Epithelial cell of prostate (primary cell): ENCODE data around the gene STUB1.

Experiments used
- DNase-seq: peaks from one replicate; pipeline ENCODE4 v3.0.0-alpha.2; 2011; ENCODE audit warnings: low read depth, low spot score
- H3K27ac ChIP-seq: fragments of 450-650 bp; 2 replicates; pipeline ENCODE4 v1.5.1; 2017; ENCODE audit warnings: mild to moderate bottlenecking

STUB1 gene

GRCh38 chr16:709566-710499 is 29.6 kb downstream of the STUB1 start:
- no peak overlapping the region for H3K27ac ChIP-seq
- no peak for DNase-seq

DNA sequence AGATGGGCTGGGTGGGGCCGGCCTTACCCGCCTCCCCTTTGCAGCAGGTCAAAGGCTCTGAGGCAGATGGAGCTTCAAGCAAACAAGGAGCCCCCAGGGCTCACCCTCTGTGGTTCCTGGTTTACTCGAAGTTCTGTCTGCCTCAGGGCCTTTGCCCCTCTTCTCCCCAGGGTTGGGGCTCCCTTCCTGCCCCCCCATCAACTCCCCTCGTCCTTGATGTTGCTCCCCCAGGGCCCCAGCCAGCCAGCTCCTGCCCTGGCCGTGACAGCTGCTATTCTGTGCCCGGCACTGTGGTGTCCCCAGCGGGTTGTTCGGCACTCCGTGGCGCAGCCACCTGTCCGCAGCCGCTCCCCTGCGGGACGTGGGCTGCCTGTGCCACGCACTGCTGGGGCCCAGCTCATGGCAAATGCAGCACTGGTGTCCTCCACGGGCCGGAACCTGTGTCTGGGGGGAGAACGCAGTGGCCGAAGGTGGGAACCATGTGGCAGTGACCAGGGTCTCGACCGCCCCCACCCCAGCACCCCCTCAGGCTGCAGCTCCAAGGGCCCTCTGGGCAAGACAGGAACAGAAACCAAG is 30.4 kb downstream of the STUB1 start:
- DNase-seq, result no peak
- H3K27ac ChIP-seq, result no peak overlapping the region

DNA sequence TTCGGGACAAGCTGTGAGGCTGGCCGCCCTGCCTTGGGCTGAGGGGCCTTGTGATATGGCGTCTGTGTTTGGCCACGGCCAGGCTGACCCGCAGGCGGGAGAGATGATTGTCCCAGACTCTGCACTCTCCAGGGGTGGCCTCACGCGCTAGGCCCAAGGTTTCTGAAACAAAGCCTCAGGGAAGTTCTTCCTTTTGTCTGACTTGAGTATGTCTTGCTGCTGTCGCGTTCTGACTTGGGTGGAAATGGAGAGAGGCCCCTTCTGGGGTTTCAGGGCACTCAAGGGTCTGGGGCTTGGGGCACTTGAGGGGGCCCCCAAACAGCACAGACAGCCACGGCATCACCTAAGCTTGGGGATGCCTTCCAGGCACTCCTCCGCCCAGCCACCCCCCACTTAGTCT is 30.9 kb downstream of the STUB1 start:
- H3K27ac ChIP-seq, result no peak overlapping the region
- DNase-seq, result no peak

- peak overlapping the region; percentile 60 for H3K27ac ChIP-seq
- DNase-seq, result no peak
Observed at GRCh38 chr16:711548-712320, 31.5 kb downstream of the STUB1 start.

DNA sequence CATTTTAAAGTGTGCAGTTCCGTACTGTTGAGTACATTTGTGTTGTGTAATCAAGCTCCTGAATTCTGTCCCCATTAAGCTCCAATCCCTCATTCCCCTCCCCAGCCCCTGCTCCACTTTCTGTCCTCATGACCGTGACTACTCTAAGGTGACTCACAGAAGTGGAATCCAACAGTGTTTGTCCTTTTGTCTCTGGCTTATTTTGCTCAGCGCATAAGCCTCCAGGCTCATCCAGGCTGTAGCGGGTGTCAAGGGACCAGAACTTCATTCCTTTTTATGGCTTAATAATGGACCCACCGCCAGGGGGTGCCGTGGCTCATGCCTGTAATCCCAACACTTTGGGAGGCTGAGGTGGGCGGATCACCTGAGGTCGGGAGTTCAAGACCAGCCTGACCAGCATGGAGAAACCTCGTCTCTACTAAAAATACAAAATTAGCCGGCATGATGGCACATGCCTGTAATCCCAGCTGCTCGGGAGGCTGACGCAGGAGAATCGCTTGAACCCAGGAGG is 32.6 kb downstream of the STUB1 start:
- H3K27ac ChIP-seq, result peak overlapping the region; percentile 60
- DNase-seq, result peak; percentile 83

DNA sequence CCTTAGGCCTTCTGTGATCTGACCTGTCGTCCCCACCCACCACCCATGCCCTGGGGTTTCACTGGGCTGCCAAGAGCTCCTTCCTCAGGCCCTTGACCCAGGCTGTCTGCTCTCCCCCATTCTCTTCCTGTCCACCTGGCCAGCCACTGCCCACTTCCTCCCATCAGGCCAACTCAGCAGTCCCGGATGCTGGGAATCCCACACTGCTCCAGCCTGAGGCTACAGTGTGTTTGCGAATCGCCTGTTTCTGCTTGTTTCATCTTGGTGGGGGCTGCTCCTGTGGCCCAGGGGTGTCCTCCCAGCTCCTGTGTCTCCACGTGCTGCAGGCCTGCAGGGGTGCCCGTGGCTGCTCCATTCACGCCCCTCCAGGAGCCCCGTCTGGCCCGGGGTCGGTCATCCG is 33.9 kb downstream of the STUB1 start:
- no peak for DNase-seq
- H3K27ac ChIP-seq, result peak overlapping the region; percentile 60

DNA sequence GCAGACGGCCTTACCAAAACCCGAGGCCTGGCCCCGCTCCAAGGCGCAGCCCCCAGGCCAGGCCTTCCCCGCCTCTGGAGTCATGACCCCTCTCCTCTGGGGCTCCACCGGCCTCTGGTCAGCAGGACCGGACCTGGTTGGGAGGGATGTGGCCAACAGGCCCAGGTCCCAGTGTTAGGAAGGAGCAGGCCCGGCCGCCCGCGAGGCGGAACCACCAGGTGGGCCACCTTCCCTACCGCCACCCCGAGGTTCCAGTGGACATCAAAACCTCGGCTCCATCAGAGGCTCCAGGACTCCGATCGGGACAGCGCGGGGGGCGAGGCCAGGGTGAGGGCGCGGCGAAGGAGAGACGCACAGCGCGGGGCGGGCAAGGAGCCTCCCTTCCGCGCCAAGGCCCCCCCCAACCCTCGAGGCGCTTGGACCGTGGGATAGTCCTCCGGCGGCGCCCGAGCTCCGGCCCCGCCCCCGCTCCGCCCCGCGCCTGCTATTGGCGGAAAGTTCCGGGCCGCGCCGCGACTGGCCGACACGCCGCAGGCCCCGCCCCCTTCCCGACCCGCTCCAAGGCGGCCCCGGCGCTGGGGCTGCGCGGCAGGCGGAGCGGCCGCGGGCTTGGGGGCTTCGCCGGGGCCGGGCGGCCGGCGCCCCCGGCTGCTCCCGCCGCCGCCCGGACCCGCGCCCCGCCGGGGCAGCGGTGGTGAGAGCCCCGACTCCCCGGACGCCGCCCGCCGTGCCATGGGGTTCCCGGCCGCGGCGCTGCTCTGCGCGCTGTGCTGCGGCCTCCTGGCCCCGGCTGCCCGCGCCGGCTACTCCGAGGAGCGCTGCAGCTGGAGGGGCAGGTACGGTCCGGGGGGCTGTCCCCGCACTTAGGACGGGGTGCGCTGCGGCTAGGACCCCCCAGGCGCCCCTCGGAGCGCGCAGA is 34.6 kb downstream of the STUB1 start, which contains the start of gene METRN:
Gene METRN (plus strand): TSS at position 561 of the 919 bp plus-strand sequence. CDS start 172 bp downstream, at position 733.
- peak within 1 kb of the TSS; percentile 60 for H3K27ac ChIP-seq

GRCh38 chr16:715477-716199 is 35.4 kb downstream of the STUB1 start:
- H3K27ac ChIP-seq, result peak overlapping the region; percentile 60
- no peak for DNase-seq

More for the DNA sequence above, 34.6 kb downstream of the STUB1 start, which contains the start of gene METRN:
- DNase-seq, result no peak

GRCh38 chr16:716200-716568 is 36.0 kb downstream of the STUB1 start:
- H3K27ac ChIP-seq, result no peak overlapping the region
- no peak for DNase-seq

GRCh38 chr16:716768-717325 is 36.6 kb downstream of the STUB1 start:
- H3K27ac ChIP-seq, result no peak overlapping the region
- no peak for DNase-seq

DNA sequence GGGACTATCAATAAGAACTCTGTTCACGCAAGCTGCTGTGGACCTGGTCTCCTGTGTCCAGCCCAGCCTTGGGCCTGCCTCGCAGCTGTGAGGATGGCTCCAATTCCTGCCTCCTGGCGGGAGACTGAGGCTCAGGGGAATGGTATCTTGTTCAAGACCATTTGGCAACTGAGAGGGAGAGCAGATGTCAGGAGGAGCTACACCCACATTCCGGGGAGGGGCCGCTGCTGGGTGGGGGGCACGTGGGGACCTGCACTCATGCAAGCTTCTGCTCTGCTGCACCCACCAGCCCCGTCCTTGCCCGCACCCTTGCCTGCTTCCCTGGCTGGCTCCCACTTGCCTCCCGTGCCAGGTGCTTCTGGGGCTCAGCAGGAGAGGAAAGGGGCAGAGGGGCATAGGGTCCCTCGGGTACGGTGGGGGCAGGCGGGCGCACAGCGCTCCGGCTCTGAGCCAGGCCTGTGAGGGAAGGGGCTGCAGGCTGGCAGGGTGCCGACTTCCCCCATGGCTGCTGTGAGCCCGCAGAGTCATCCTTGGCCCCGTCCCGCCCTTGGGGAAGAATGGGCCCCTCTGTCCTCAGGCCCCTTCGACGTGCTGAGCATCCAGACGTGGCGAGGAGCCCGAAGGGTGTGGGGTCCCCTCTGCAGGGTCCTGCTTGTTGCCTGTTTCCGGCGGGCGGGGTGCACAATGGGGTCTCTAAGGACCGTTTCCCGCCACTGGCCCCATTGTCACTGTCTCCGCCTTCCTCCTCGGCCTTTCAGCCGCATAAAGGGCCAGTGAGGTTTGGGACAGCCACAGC is 37.4 kb downstream of the STUB1 start:
- H3K27ac ChIP-seq, result no peak overlapping the region
- no peak for DNase-seq

GRCh38 chr16:718389-718788 is 38.2 kb downstream of the STUB1 start:
- DNase-seq, result no peak
- no peak overlapping the region for H3K27ac ChIP-seq

DNA sequence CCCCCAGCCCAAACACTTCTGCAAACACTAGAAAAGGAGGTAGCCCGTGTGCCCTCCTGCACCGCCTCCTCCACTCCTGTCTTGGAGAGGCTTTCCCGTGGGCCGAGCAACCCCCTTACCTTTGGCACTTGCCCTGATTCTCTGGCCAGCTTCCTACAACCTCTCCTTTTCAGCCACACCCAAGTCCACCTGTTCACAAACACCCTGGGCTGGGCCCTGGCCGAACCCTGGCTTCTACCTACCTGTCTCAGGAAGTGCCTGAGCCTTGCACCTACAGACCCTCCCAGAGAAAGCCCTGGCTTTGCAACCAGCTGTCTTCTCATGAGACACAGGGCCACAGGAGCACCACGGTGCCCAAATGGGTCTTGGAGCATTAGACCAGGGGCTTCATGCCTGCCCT is 38.7 kb downstream of the STUB1 start:
- H3K27ac ChIP-seq, result no peak overlapping the region
- no peak for DNase-seq

GRCh38 chr16:719815-720446 is 39.7 kb downstream of the STUB1 start:
- DNase-seq, result no peak
- H3K27ac ChIP-seq, result peak overlapping the region; percentile 78

DNA sequence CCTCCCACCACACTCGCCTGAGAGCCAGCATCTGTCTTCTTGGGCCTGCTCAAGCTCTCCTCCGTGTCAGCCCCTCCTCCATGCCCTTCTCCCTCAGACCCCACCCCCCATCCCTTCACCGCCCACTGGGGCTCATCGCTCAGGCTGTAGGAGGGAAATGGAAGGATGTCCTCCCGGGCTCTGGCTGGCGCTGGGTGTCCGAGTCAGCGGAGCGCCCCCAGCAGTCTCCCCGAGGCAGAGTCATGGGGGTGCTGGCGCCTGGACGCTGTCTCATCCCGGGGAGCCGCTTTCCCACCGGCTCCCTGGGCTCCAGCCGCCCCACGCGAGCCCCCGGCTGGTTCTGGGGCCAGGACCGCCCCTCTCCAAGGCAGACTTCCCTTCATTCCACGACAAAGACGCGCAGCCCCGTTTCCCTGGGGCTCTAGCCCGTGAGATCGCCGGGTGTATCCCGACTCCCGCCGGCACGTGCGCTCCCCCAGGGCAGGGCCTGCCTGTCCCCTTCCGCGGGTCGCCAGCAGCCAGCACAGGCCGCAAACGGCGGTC is 40.3 kb downstream of the STUB1 start:
- no peak for DNase-seq

GRCh38 chr16:720990-721764 is 41.0 kb downstream of the STUB1 start, which contains the start of gene ANTKMT:
Gene ANTKMT, plus strand, starts transcription at chr16:721146. Its CDS starts 129 bp downstream, at chr16:721275.
- peak within 1 kb of the TSS; percentile 78 for H3K27ac ChIP-seq
- no peak for DNase-seq

More for the DNA sequence above, 40.3 kb downstream of the STUB1 start:
- H3K27ac ChIP-seq, result peak overlapping the region; percentile 78
